ENCODE results near the gene LNPEP. TPM values are rescaled to one million over a fixed set of nuclear protein-coding genes. Genes with fewer than 3 reads are reported as not detected.
A peak's percentile ranks its signal among the peaks of the same experiment; 100 is the strongest.

Gene LNPEP
- total RNA-seq, 1 experiment from 2014 or later = 85.5 TPM

DNA sequence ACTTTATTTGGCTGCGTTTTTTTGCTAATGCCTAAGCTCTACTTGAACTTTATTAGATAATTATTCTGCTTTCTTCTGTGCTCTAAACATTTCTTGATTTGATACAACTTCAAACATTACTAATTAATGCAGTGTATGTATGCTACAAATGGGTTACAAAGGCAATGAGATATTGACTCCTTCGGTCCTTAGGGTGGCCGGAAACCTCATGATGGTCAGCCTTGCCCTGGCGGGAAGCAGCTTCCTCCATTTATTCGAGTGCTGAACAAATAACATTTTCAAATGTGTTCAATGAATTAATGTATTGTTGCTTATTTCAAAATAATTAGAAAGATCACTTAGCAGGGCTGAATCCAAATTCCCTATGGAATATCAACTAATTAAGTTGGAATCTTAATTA, 3.9 kb upstream of the LNPEP start:
- H3K4me3 Mint-ChIP-seq (ENCODE audit: low read depth, unreplicated experiment) = no peak overlapping the region
- no peak overlapping the region for H3K27ac Mint-ChIP-seq (ENCODE audit: unreplicated experiment)
- TF ChIP-seq, protein P1, sequence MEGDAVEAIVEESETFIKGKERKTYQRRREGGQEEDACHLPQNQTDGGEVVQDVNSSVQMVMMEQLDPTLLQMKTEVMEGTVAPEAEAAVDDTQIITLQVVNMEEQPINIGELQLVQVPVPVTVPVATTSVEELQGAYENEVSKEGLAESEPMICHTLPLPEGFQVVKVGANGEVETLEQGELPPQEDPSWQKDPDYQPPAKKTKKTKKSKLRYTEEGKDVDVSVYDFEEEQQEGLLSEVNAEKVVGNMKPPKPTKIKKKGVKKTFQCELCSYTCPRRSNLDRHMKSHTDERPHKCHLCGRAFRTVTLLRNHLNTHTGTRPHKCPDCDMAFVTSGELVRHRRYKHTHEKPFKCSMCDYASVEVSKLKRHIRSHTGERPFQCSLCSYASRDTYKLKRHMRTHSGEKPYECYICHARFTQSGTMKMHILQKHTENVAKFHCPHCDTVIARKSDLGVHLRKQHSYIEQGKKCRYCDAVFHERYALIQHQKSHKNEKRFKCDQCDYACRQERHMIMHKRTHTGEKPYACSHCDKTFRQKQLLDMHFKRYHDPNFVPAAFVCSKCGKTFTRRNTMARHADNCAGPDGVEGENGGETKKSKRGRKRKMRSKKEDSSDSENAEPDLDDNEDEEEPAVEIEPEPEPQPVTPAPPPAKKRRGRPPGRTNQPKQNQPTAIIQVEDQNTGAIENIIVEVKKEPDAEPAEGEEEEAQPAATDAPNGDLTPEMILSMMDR (IDR thresholded peaks at IDR 0.05; ENCODE audit: unreplicated experiment) = no peak
- no TSS peak for BruUV-seq (replicated peaks)
- intact Hi-C loops (cut with micrococcal nuclease; ENCODE audit: unreplicated experiment) = no loop called here
- DNase-seq = no peak
- H3K27me3 Mint-ChIP-seq (ENCODE audit: unreplicated experiment) = no peaks in the 10 kb centered on the region
- peaks cover 38% of the 10 kb centered on the region for H3K36me3 Mint-ChIP-seq (ENCODE audit: insufficient read depth, unreplicated experiment)
- no peaks in the 10 kb centered on the region for H3K9me3 Mint-ChIP-seq (ENCODE audit: low read depth, unreplicated experiment)
- H3K4me1 Mint-ChIP-seq (ENCODE audit: low read depth, unreplicated experiment) = peaks cover 23% of the 10 kb centered on the region
- CTCF ChIA-PET = interaction anchor here (1.0 kb wide), 1 partner anchor 10 kb away, joined by 3 read pairs; no protein-coding TSS in a partner anchor

GRCh38 chr5:96933764-96934707, 1.8 kb upstream of the LNPEP start:
- Mint-ChIP-seq H3K27ac (ENCODE audit: unreplicated experiment) (peak overlapping the region; percentile 93), H3K36me3 (ENCODE audit: insufficient read depth, unreplicated experiment) (peaks cover 42% of the 10 kb centered on the region), H3K4me3 (ENCODE audit: low read depth, unreplicated experiment) (peak overlapping the region; percentile 78), H3K9me3 (ENCODE audit: low read depth, unreplicated experiment) (no peaks in the 10 kb centered on the region), H3K4me1 (ENCODE audit: low read depth, unreplicated experiment) (peaks cover 42% of the 10 kb centered on the region), H3K27me3 (ENCODE audit: unreplicated experiment) (no peaks in the 10 kb centered on the region)
- no peak for DNase-seq
- TF ChIP-seq, protein P1 (IDR thresholded peaks at IDR 0.05; ENCODE audit: unreplicated experiment) = no peak
- intact Hi-C loops (cut with micrococcal nuclease; ENCODE audit: unreplicated experiment) = no loop called here
- CTCF ChIA-PET = interaction anchor here (1.0 to 1.3 kb wide), 2 partner anchors 63 to 65 kb away, joined by 3 read pairs; no protein-coding TSS in a partner anchor
- BruUV-seq (replicated peaks) = TSS peak; percentile 66

DNA sequence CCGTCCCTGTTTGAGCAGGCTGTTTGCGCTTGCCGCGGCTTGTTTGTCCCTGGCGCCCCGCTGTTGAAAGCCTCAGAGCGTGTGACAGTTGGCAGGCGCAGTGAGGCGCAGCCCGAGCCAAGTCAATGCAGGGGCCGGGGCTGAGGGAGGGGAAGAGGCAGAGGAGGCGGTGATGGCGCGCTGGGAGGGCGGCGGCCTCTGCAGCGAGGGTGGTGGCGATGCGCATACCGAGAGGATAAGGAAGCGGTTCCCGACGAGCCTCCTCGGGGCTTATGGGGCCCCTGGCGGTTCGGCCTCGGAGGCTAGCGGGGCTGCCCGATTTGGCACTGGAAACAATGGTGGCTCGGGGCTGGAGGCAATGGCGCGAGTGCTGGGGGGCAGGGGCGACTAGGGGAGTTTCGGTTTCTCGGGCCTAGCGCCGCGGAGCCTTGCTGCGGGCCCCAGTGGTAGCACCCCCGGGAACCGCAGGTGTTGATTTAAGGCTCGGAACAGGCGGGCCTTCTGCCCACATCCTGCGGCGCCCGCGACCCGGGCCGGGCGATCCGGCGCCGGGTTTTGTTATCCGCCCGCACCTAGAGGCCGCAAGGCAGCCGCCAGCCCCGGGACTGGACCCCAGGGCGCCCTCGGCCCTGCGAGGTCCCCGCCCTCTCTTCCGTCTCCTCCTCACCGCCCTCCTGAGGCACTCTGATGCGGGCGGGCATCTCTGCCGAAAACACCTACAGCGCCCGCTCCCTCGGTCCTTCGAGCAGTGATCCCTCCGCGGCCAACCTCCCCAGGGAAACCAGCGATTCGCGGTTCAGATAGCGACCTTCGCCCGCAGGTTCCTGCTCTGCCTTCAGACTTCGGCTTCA, 947 bp upstream of the LNPEP start:
- Mint-ChIP-seq H3K27me3 (ENCODE audit: unreplicated experiment) (no peaks in the 10 kb centered on the region), H3K36me3 (ENCODE audit: insufficient read depth, unreplicated experiment) (peaks cover 42% of the 10 kb centered on the region), H3K27ac (ENCODE audit: unreplicated experiment) (peak overlapping the region; percentile 93), H3K9me3 (ENCODE audit: low read depth, unreplicated experiment) (no peaks in the 10 kb centered on the region), H3K4me3 (ENCODE audit: low read depth, unreplicated experiment) (peak overlapping the region; percentile 78), H3K4me1 (ENCODE audit: low read depth, unreplicated experiment) (peaks cover 42% of the 10 kb centered on the region)
- TF ChIP-seq, protein P1 (IDR thresholded peaks at IDR 0.05; ENCODE audit: unreplicated experiment) = no peak
- intact Hi-C loops (cut with micrococcal nuclease; ENCODE audit: unreplicated experiment) = loop anchor here (1.0 to 5.0 kb wide), 3 partner anchors 59 to 227 kb away; partner anchors contain the start of genes ERAP1 and ERAP2
- peak; percentile 98 for DNase-seq
- CTCF ChIA-PET = no interaction called here
- BruUV-seq (replicated peaks) = no TSS peak
